Measurements from ENCODE around the gene KRT73.

DNA sequence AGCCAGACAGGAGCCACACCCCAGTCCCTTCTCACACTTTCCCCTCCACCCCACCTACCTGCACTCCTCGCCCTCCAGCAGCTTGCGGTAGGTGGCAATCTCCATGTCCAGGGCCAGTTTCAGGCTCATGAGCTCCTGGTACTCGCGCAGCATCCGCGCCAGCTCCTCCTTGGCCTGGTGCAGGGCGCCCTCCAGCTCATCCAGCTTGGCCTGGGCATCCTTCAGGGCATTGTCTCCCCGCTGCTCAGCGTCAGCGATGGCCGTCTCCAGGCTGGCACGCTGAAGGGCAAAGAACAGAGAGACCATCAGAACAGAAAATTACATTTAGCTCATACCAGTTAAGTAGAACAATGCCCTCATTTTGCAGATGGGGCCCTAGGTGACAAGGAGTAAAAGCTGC, 50.2 kb downstream of the KRT73 start:
- no peak for TF ChIP-seq CTCF (IDR thresholded peaks at IDR 0.05)
- TF ChIP-seq POLR2A (IDR thresholded peaks at IDR 0.05): no peak

Measured in Peyer's patch (tissue), 4 donors.